Neuron (in vitro differentiated cells): ENCODE results near the gene NBPF1.
"Not testable (repeated sequence)": the region's sequence is repeated elsewhere in the genome, so short reads cannot be mapped to it uniquely, and the experiment has no call there.

ENCODE experiments used
- H2AFZ ChIP-seq: one replicate; pipeline ENCODE4 v1.6.1; 2013; ENCODE audit warnings: low read depth, mild to moderate bottlenecking, inconsistent platforms, low read length, moderate library complexity
- H3K27me3 ChIP-seq: one replicate; pipeline ENCODE4 v1.6.1; 2013; ENCODE audit warnings: low read length; ENCODE audit not compliant: insufficient read depth
- H3K36me3 ChIP-seq: one replicate; pipeline ENCODE4 v1.6.1; 2013; ENCODE audit warnings: low read length; ENCODE audit not compliant: insufficient read depth
- H3K4me1 ChIP-seq: one replicate; pipeline ENCODE4 v1.6.1; 2013; ENCODE audit warnings: low read length; ENCODE audit not compliant: insufficient read depth
- H3K4me3 ChIP-seq: 2 replicates; pipeline ENCODE4 v1.5.1; 2013; ENCODE audit warnings: mild to moderate bottlenecking, low read length, moderate library complexity
- H3K9me3 ChIP-seq: one replicate; pipeline ENCODE4 v1.6.1; 2013; ENCODE audit warnings: low read length

Gene NBPF1

GRCh38 chr1:16621681-16622315 is 8.4 kb upstream of the NBPF1 start:
- not testable (repeated sequence) for H3K4me3 ChIP-seq, H3K9me3 ChIP-seq, H2AFZ ChIP-seq, H3K27me3 ChIP-seq, H3K4me1 ChIP-seq
- peaks cover 37% of the 10 kb centered on the region for H3K36me3 ChIP-seq

- no peak overlapping the region for H3K4me3 ChIP-seq
- H3K4me1 ChIP-seq, result peaks cover 4% of the 10 kb centered on the region
- H3K36me3 ChIP-seq, result peaks cover 33% of the 10 kb centered on the region
- no peaks in the 10 kb centered on the region for H3K27me3 ChIP-seq
- H3K9me3 ChIP-seq, result no peaks in the 10 kb centered on the region
- H2AFZ ChIP-seq, result no peak overlapping the region
Observed at GRCh38 chr1:16621300-16621658, 7.9 kb upstream of the NBPF1 start.

- peaks cover 23% of the 10 kb centered on the region for H3K36me3 ChIP-seq
- not testable (repeated sequence) for H3K9me3 ChIP-seq, H2AFZ ChIP-seq, H3K4me3 ChIP-seq, H3K27me3 ChIP-seq, H3K4me1 ChIP-seq
Observed at GRCh38 chr1:16619803-16620501, 6.6 kb upstream of the NBPF1 start.

GRCh38 chr1:16618719-16619118 is 5.4 kb upstream of the NBPF1 start:
- no peaks in the 10 kb centered on the region for H3K9me3 ChIP-seq
- peaks cover 13% of the 10 kb centered on the region for H3K4me1 ChIP-seq
- H3K36me3 ChIP-seq, result peaks cover 15% of the 10 kb centered on the region
- H3K27me3 ChIP-seq, result no peaks in the 10 kb centered on the region
- H2AFZ ChIP-seq, result no peak overlapping the region
- H3K4me3 ChIP-seq, result no peak overlapping the region

- Histone ChIP-seq H3K4me3 (no peak overlapping the region), H3K4me1 (peaks cover 13% of the 10 kb centered on the region), H3K27me3 (no peaks in the 10 kb centered on the region), H2AFZ (no peak overlapping the region), H3K9me3 (no peaks in the 10 kb centered on the region), H3K36me3 (peaks cover 7% of the 10 kb centered on the region)
Observed at GRCh38 chr1:16617778-16618580, 4.6 kb upstream of the NBPF1 start.

GRCh38 chr1:16617114-16617631 is 3.8 kb upstream of the NBPF1 start:
- Histone ChIP-seq H3K9me3 (no peaks in the 10 kb centered on the region), H3K36me3 (peaks cover 6% of the 10 kb centered on the region), H3K4me3 (no peak overlapping the region), H3K27me3 (no peaks in the 10 kb centered on the region), H3K4me1 (peaks cover 19% of the 10 kb centered on the region), H2AFZ (no peak overlapping the region)

GRCh38 chr1:16615253-16616252 is 2.2 kb upstream of the NBPF1 start:
- H3K36me3 ChIP-seq, result peaks cover 6% of the 10 kb centered on the region
- no peak overlapping the region for H3K4me3 ChIP-seq
- H2AFZ ChIP-seq, result no peak overlapping the region
- no peaks in the 10 kb centered on the region for H3K9me3 ChIP-seq
- peaks cover 24% of the 10 kb centered on the region for H3K4me1 ChIP-seq
- no peaks in the 10 kb centered on the region for H3K27me3 ChIP-seq

- H3K9me3 ChIP-seq, result no peaks in the 10 kb centered on the region
- no peak overlapping the region for H3K4me3 ChIP-seq
- peaks cover 20% of the 10 kb centered on the region for H3K4me1 ChIP-seq
- H3K27me3 ChIP-seq, result no peaks in the 10 kb centered on the region
- H3K36me3 ChIP-seq, result peaks cover 4% of the 10 kb centered on the region
- no peak overlapping the region for H2AFZ ChIP-seq
Observed at GRCh38 chr1:16614361-16615252, 1.2 kb upstream of the NBPF1 start.

- Histone ChIP-seq H3K9me3 (no peaks in the 10 kb centered on the region), H3K36me3 (peaks cover 10% of the 10 kb centered on the region), H3K27me3 (no peaks in the 10 kb centered on the region), H3K4me3 (peak overlapping the region; percentile 46), H2AFZ (peak overlapping the region; percentile 24), H3K4me1 (peaks cover 20% of the 10 kb centered on the region)
Observed at GRCh38 chr1:16612332-16613172, 812 bp downstream of the NBPF1 start.

GRCh38 chr1:16611981-16612331 is 1.4 kb downstream of the NBPF1 start:
- Histone ChIP-seq H2AFZ (peak overlapping the region; percentile 24), H3K36me3 (peaks cover 16% of the 10 kb centered on the region), H3K4me1 (peaks cover 20% of the 10 kb centered on the region), H3K4me3 (peak overlapping the region; percentile 46)
- not testable (repeated sequence) for H3K9me3 ChIP-seq, H3K27me3 ChIP-seq

GRCh38 chr1:16611164-16611563 is 2.2 kb downstream of the NBPF1 start:
- Histone ChIP-seq H3K4me1 (peaks cover 20% of the 10 kb centered on the region), H3K36me3 (peaks cover 24% of the 10 kb centered on the region)
- not testable (repeated sequence) for H3K27me3 ChIP-seq, H3K9me3 ChIP-seq, H2AFZ ChIP-seq, H3K4me3 ChIP-seq
